Pulmonary artery endothelial cell (primary cell): ENCODE data around the gene CLEC20A. TPM values are rescaled to one million over a fixed set of nuclear protein-coding genes. Genes with fewer than 3 reads are reported as not detected.

Experiments
- DNase-seq: peaks from one replicate; pipeline ENCODE4 v3.0.0-alpha.2; 2011; ENCODE audit warnings: low read depth, low spot score
- total RNA-seq: library from RNA; depleted of rRNA; stranded (reverse); fragments of >200 nt; gene quantifications from 2 replicates; pipeline ENCODE4 v1.2.3, GENCODE V29; 2014

Gene CLEC20A
- not detected in 2 replicates for total RNA-seq

GRCh38 chr1:178496410-178497135 lies at the start of gene CLEC20A:
CLEC20A (minus strand) TSS chr1:178496964; CDS start chr1:178496939, 25 bp downstream.
- no peak for DNase-seq

GRCh38 chr1:178544531-178544930 lies 47.8 kb upstream of the CLEC20A start:
- no peak for DNase-seq

- DNase-seq: no peak
These were observed 46.5 kb upstream of the CLEC20A start for GRCh38 chr1:178543290-178543607.

DNA sequence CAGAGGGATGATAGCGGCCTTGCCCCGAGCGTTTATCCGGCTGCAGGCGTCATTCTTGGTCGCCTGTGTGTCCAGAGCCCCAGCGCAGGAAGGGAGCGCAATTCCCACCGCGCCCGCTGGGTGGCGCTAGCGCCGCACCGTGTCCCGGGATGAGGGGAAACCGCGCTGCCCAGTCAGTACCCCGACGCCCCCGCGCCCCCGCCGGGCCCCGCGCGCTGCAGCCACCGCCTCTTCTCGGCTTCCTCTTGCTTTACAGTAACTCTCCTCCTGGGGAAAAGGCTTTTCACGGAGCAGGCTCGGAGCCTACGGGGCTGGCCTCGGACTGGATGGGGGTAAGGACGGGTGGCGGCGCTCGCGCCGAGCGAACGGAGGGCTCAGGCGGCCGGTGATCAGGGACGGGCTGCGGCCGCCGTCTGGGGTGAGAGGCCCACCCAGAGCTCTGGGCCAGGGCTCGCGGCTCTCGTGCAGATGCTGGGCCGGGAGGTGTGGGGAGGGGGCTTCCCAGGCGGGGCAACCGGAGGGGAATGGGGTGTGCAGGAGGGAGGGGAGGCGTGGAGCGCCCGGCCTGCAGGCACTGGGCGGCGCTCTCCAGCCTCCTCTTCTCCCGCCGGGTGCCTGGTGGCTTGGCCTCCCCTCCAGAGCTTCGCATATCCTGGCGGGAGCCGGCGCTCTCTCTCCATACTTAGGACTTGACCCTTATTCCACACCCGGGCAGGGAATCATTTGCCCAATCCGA lies 46.0 kb upstream of the CLEC20A start:
- DNase-seq: peak; percentile 20

GRCh38 chr1:178541829-178542553 lies 45.2 kb upstream of the CLEC20A start:
- no peak for DNase-seq

DNA sequence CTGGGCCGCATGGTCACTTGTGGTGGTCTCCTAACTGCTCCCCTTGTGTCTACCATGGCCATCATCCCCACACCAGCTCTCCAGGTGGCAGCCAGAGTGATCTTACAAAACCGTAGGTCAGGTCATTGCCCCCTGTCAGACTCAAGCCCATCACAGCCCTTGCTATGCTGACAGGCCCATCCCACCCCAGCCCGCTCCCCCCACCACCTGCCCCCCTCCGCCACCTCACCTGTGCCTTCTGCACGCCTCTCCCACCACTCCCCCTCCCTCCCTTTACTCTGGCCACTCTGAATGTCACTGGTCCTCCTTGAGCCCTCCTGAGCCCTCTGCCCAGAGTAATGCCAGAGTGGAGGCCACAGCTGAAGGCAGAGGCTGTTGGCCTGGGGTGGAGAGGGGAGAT lies 44.6 kb upstream of the CLEC20A start:
- no peak for DNase-seq

- no peak for DNase-seq
These were observed 43.9 kb upstream of the CLEC20A start for GRCh38 chr1:178540646-178541045.

DNA sequence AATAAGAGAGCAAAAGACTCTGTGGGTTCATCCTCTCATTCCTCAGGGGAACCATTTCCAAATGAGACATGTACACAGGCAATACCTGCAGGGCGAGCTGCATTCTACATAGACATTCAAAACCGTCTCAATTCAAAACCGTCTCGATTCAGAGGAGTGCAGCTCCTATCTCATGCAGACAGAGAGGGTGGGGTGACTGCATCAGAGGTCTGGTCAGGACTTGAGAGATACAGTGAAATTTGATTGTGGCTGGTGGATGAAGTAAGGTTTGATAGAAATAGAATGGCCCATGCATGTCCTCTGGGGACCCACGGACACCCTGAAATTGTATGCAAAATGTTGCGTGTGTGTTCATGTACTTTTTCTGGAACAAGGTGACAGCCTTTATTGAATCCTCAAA lies 43.4 kb upstream of the CLEC20A start:
- no peak for DNase-seq

- no peak for DNase-seq
These were observed 42.5 kb upstream of the CLEC20A start for GRCh38 chr1:178539291-178539690.

DNA sequence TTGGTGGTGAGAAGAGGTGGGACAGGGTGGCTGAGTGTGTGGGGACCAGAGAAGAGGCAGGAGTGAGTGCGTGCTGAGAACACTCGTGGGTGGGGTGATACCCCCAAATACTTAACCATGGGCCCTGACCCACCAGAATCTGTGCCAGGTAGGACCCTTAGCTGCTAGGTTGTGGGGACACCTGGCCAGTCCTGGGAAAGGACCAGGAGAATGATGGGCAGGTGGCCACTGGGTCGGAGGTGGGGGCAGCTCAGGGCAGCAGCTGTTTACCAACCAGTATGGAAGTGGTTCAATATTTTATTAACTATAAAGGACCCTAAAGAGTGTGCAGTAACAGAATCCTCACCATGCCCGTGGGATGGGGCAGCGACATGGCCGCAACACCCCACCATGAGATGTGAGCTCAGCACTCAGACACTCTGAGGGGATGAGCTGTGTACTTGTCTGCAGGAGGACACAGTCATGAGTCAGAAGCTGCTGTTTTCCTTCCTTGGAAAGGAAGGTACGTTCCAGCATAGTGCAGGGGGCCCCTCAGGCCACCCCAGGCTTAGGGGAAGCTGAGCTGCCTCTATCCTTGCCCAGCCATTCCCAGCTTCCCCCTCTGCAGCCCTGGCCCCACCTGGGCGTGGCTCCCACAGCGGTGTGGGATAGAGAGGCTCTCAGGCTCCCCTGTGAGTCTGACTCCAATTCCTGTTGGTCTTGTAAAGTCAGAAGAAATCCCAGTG lies 41.6 kb upstream of the CLEC20A start:
- no peak for DNase-seq

GRCh38 chr1:178537382-178538090 lies 40.8 kb upstream of the CLEC20A start:
- no peak for DNase-seq

- no peak for DNase-seq
These were observed 40.1 kb upstream of the CLEC20A start for GRCh38 chr1:178536844-178537371.

GRCh38 chr1:178536329-178536728 lies 39.6 kb upstream of the CLEC20A start:
- no peak for DNase-seq

GRCh38 chr1:178534137-178534868 lies 37.5 kb upstream of the CLEC20A start:
- DNase-seq: no peak

GRCh38 chr1:178533121-178533946 lies 36.6 kb upstream of the CLEC20A start:
- DNase-seq: no peak

GRCh38 chr1:178532392-178532791 lies 35.6 kb upstream of the CLEC20A start:
- peak; percentile 53 for DNase-seq

- DNase-seq: no peak
These were observed 35.1 kb upstream of the CLEC20A start for GRCh38 chr1:178531887-178532286.

DNA sequence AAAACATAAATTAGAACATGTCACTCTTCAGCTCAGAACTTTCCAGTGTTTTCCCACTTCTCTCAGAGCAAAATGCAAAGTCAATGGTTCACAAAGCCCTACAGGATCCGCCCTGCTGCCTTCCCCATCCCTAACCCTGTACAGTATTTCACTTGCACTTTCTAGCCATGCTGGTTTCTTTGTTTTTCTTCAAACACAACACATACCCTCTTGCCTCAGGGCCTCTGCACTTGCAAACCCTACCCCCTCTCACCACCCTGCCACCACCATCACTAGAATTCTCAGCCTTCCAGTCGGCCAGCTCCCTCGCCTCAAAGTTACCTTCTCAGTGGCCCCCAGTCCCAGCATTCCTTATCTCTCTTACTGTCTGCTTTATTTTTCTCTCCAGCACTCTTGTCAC lies 33.7 kb upstream of the CLEC20A start:
- DNase-seq: no peak

DNA sequence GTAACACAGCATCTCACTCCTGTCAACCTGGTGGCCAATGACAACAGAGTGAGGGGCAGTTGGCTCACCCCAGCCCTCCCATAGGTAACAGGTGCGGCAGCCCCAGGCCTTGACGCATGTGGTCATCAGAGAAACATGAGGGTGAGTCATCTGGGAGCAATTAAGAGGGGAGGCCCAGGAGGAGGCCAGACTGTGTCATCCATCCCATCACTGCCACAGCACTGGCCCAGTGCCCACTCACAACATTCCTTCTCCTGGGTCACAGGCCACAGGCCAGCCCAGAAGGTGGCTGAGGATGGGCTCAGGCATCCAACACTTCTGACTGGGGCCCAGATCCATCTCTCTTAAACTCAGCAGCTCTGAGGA lies 33.3 kb upstream of the CLEC20A start:
- DNase-seq: no peak
